Hematopoietic multipotent progenitor cell treated with erythropoietin and hydrocortisone succinate and interleukin-3 and kit ligand, for 4 days (in vitro differentiated cells): Measurements from ENCODE around the gene OTOP2.
A peak's percentile ranks its signal among the peaks of the same experiment; 100 is the strongest.
"Not testable (repeated sequence)": the region's sequence is repeated elsewhere in the genome, so short reads cannot be mapped to it uniquely, and the experiment has no call there.

Source experiments
- DNase-seq: peaks from one replicate; pipeline ENCODE4 v3.0.0-alpha.2; 2015

Gene OTOP2

GRCh38 chr17:74975943-74976342 lies 51.9 kb downstream of the OTOP2 start:
- DNase-seq = no peak

GRCh38 chr17:74977802-74978201 lies 53.7 kb downstream of the OTOP2 start:
- DNase-seq = no peak

DNA sequence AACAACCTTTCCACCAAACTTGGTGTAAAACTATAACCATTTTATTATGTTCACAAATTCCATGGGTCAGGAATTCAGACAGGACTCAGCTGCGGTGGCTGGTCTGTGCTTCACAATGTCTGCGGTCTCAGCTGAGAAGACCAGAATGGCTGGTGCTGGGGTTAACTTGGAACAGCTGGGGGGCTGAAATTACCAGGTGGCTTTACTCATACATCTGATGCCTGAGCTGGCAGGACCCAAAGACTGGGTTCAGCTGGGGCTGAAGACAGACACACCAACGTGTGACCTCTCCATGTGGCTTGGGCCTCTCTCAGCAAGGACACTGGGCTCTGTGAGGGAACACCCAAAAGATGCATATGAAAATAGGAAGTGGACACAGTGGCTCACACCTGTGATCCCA lies 54.2 kb downstream of the OTOP2 start:
- DNase-seq = no peak

DNA sequence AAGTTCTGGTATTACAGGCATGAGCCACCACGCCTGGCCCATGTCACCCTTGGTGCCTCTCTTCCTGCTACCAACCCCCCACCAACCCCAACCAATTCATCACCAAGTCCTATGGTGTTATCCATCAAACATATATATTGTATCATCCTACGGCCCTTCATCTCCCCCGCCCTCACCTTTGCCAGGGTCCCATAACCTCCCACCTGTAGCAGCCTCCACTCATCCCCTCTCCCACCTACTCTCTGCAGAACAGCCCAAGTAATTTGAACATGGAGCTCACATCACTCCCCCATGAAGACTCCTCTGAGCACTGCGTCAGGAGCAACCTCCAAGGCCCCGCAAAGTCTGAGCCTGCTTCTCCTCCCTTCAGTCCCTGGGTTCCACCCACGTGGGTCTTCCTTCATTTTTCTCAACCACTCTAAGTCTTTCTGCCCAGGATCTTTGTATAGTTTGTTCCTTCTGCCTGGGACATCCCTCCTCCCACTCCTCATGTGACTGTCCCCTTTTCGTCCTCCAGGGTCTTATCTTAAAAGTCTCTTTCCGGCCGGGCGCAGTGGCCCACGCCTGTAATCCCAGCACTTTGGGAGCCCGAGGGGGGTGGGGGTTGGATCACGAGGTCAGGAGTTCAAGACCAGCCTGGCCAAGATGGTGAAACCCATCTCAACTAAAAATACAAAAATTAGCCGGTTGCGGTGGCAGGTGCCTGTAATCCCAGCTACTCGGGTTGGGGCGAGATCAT lies 55.5 kb downstream of the OTOP2 start:
- no peak for DNase-seq

GRCh38 chr17:74981318-74981978 lies 57.4 kb downstream of the OTOP2 start:
- DNase-seq = no peak

DNA sequence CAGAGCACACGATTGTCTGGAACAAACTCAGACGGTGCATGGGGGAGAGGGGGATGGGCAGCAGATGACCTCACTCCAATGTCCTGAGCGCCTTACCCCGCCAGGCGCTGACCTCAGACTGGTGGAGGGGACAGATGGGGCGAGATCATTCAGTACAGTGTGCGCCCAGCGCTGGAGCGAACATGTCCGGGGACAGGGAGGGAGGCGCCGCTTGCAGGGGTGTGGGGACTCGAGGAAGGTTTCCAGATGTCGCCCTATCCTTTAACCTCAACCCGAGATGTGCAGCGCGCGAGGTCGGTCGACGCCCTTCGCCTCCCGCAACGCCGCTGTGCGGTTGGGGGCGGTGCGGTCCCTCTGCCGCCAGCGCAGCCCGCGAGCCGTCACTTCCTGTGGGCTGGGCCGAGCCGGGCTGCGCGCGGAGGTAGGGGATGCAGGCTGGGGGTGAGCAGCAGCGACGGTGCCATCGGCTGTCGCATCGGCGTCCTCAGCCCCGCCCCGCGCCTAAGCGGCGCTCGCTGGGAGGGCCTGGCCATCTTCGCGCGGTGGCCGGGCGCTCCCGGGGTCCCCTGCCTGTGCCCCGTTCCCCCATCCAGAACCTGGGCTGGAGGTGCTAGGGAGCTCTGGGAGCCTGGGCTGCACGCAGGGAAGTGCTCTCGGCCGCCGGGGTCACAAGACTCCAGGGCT lies 58.0 kb downstream of the OTOP2 start:
- DNase-seq = peak; percentile 74

DNA sequence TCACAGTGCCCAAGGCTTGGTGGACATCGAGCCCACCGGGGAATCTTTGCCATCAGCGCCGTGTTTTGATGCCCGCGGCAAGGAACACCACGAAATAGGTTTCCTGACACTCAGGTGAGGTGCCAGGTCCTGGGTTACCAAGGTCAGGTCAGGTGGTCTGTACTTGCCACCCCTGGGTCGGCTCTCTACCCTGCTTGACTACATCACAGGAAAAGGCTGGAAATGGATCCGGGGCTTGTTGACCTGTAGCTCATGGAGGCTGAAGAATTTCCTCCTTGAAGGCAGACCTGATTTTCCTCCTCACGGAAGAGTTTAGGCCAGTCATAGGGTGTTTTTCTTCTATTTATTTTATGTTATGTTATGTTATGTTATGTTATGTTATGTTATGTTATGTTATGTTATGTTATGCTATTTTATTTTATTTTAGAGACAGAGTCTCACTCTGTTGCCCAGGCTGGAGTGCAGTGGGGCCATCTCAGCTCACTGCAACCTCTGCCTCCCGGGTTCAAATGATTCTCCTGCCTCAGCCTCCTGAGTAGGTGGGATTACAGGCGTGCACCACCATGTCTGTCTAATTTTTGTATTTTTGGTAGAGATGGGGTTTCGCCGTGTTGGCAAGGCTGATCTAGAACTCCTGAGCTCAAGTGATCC lies 58.7 kb downstream of the OTOP2 start:
- not testable (repeated sequence) for DNase-seq
